Esophagus squamous epithelium (tissue), 4 donors: ENCODE results near the gene GGT5.

Experiments
- POLR2A ChIP-seq, 4 donors: fragments of 450-650 bp; IDR thresholded peaks; one replicate each; pipeline ENCODE4 v1.6.1; 2017; ENCODE audit warnings: antibody characterized with exemption in 4 of 4, mild to moderate bottlenecking in 4 of 4, moderate library complexity in 3 of 4
- TF ChIP-seq, protein P1 (sequence below), 6 experiments: fragments of 450-650 bp in 4 of 6; fragments of 200-600 bp in 2 of 6; sonication (generic) in 2 of 6; IDR thresholded peaks; one replicate each; pipeline ENCODE4 v1.5.1; 2016 to 2019; ENCODE audit warnings: antibody characterized with exemption in 6 of 6, mild to moderate bottlenecking in 4 of 6, moderate library complexity in 4 of 6

DNA sequence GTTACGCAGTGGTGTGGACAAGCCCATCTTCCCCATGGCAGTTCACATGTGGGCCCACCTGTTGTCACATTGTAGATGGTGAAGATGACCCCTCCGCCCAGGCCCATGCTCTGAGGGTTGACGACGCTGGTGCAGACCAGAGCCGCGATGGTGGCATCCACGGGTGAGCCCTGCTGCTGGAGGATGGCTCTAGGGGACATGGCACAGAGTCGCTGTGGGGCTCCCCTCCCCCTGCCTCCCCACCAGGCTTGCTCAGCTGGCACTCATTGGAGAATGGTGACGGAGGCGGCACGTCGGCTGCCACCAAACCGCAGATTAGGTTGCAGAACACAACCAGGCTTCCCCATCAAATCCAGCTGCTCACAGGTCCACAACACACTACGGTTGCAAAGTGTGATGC is 11.1 kb downstream of the GGT5 start:
- TF ChIP-seq POLR2A (IDR thresholded peaks at IDR 0.05): no peak
- TF ChIP-seq, protein P1, sequence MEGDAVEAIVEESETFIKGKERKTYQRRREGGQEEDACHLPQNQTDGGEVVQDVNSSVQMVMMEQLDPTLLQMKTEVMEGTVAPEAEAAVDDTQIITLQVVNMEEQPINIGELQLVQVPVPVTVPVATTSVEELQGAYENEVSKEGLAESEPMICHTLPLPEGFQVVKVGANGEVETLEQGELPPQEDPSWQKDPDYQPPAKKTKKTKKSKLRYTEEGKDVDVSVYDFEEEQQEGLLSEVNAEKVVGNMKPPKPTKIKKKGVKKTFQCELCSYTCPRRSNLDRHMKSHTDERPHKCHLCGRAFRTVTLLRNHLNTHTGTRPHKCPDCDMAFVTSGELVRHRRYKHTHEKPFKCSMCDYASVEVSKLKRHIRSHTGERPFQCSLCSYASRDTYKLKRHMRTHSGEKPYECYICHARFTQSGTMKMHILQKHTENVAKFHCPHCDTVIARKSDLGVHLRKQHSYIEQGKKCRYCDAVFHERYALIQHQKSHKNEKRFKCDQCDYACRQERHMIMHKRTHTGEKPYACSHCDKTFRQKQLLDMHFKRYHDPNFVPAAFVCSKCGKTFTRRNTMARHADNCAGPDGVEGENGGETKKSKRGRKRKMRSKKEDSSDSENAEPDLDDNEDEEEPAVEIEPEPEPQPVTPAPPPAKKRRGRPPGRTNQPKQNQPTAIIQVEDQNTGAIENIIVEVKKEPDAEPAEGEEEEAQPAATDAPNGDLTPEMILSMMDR (IDR thresholded peaks at IDR 0.05): no peak
